Measurements from ENCODE around the gene TMEM82. TPM values are rescaled to one million over a fixed set of nuclear protein-coding genes. Genes with fewer than 3 reads are reported as not detected.
A peak's percentile ranks its signal among the peaks of the same experiment; 100 is the strongest.

TMEM82 gene
- polyA plus RNA-seq, 1 of the 3 experiments (the other 2 are of a cell fraction), result not detected

- Histone ChIP-seq H4K20me1 (ENCODE audit: insufficient read depth) (no peaks in the 10 kb centered on the region), H3K4me1 (ENCODE audit: control insufficient read depth in 1 of 2, insufficient read depth in 2 of 2, low read depth in 1 of 2, low read length in 1 of 2) (peaks cover 0 to 43% of the 10 kb centered on the region in 2 experiments; a peak in 1 of 4 replicates), H3K36me3 (replicated peaks in 1 of 2; ENCODE audit: control insufficient read depth in 1 of 2, insufficient read depth in 2 of 2, low read length in 1 of 2) (peaks cover 0 to 19% of the 10 kb centered on the region in 2 experiments), H3K4me2 (no peak overlapping the region), H3K4me3 (ENCODE audit: low read depth in 2 of 2, low read length in 1 of 2) (no peak overlapping the region), H2AFZ (ENCODE audit: low read depth) (no peak overlapping the region), H3K9ac (no peak overlapping the region), H3F3A (replicated peaks; ENCODE audit: insufficient read depth) (no peaks in the 10 kb centered on the region), H3K9me2 (no peaks in the 10 kb centered on the region), H3K9me3 (no peaks in the 10 kb centered on the region), H3K27ac (ENCODE audit: low read depth in 2 of 2, low read length in 1 of 2) (peak overlapping the region in 1 of 2 experiments; percentile 79; a peak in 2 of 4 replicates), H3K79me2 (ENCODE audit: insufficient read depth) (no peaks in the 10 kb centered on the region), H3K27me3 (ENCODE audit: insufficient read depth) (no peaks in the 10 kb centered on the region)
- WGBS (ENCODE audit: low lambda C conversion rate), result 91% methylated on average over 11 of the region's 20 CpGs
- no peak for DNase-seq
- TF ChIP-seq FOXJ3 (CRISPR knock-in tag; IDR thresholded peaks at IDR 0.05) (no peak), SMC3 (IDR thresholded peaks at IDR 0.05; ENCODE audit: low read depth, low read length) (no peak), FOXM1 (IDR thresholded peaks at IDR 0.05; ENCODE audit: low read depth) (no peak), CTCF (IDR thresholded peaks at IDR 0.05) (no peak), POLR2AphosphoS5 (IDR thresholded peaks at IDR 0.05; ENCODE audit: low read depth, low read length) (no peak), ELF1 (IDR thresholded peaks at IDR 0.05) (no peak), RAD21 (IDR thresholded peaks at IDR 0.05; ENCODE audit: low read length) (no peak), MXI1 (IDR thresholded peaks at IDR 0.05; ENCODE audit: low read depth, low read length) (no peak), JUND (IDR thresholded peaks at IDR 0.05) (no peak)
- ChIA-PET CTCF (interaction anchor here (1.1 to 2.9 kb wide), 4 partner anchors 11 to 142 kb away, joined by 3 to 10 read pairs (median 4); no protein-coding TSS in a partner anchor), POLR2A (interaction anchor here (0.9 to 1.5 kb wide), 3 partner anchors 10 to 20 kb away, joined by 3 to 5 read pairs (median 4); no protein-coding TSS in a partner anchor)
These were observed 4.7 kb upstream of the TMEM82 start for GRCh38 chr1:15737324-15738319.

DNA sequence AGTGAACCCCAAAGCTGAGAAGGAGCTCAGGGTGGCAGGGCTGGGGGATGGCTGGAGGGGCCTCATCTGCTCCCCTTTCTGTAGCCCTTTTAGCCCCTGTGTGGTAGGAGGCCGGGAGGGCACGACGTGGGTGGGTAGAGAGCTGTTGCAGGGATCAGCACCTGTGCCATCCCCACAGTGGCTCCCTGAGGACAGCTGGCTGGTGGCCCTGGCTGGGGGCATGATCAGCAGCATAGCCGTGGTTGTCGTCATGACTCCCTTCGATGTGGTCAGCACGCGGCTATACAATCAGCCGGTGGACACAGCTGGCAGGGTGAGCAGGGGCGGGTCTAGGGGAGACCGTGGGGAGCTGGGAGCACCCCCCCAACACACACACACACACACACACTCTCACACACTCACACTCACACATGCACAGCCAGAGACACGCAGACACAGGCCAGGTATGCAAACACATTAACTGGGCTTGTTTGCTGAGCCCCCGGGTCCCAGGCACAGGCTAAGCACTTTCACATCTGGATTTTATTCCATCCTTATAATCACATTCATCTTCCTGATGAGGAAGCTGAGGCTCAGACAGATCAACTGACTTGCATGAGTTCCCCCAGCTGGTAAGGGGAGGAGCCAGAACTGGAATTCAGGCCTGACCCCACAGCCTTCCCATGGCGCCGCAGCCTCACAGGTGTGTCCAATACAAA lies 3.7 kb upstream of the TMEM82 start:
- H3K79me2 ChIP-seq (ENCODE audit: insufficient read depth), result no peaks in the 10 kb centered on the region
- H3K27me3 ChIP-seq (ENCODE audit: insufficient read depth), result no peaks in the 10 kb centered on the region
- no peaks in the 10 kb centered on the region for H4K20me1 ChIP-seq (ENCODE audit: insufficient read depth)
- no peaks in the 10 kb centered on the region for H3K9me2 ChIP-seq
- no peak overlapping the region for H3K4me2 ChIP-seq
- no peak overlapping the region for H2AFZ ChIP-seq (ENCODE audit: low read depth)
- no peaks in the 10 kb centered on the region for H3K9me3 ChIP-seq
- H3F3A ChIP-seq (replicated peaks; ENCODE audit: insufficient read depth), result no peaks in the 10 kb centered on the region
- H3K27ac ChIP-seq (ENCODE audit: low read depth in 2 of 2, low read length in 1 of 2), result peak overlapping the region in 1 of 2 experiments; percentile 79; a peak in 2 of 4 replicates
- CTCF ChIA-PET, result interaction anchor here (0.9 to 2.9 kb wide), 5 partner anchors 10 to 256 kb away, joined by 3 to 10 read pairs (median 3); no protein-coding TSS in a partner anchor
- WGBS (ENCODE audit: low lambda C conversion rate), result 73% methylated on average over 7 of the region's 15 CpGs
- no peak overlapping the region for H3K4me3 ChIP-seq (ENCODE audit: low read depth in 2 of 2, low read length in 1 of 2)
- H3K36me3 ChIP-seq (replicated peaks in 1 of 2; ENCODE audit: control insufficient read depth in 1 of 2, insufficient read depth in 2 of 2, low read length in 1 of 2), result peaks cover 0 to 10% of the 10 kb centered on the region in 2 experiments
- no peak overlapping the region for H3K9ac ChIP-seq
- peak; percentile 84 for DNase-seq
- POLR2A ChIA-PET, result interaction anchor here (0.7 to 1.5 kb wide), 4 partner anchors 11 to 19 kb away, joined by 3 to 5 read pairs (median 4); no protein-coding TSS in a partner anchor
- TF ChIP-seq TEAD4 (IDR thresholded peaks at IDR 0.05; ENCODE audit: borderline replicate concordance, insufficient read depth), result no peak
- 0 out of 2 replicates have a peak, but pooled peaks have one; percentile 18 for TF ChIP-seq FOXJ3 (CRISPR knock-in tag; IDR thresholded peaks at IDR 0.05)
- TF ChIP-seq EP300 (IDR thresholded peaks at IDR 0.05; ENCODE audit: borderline replicate concordance in 1 of 2, low read depth in 1 of 2, low read length in 1 of 2), result peak in 1 of 2 experiments; percentile 12; a peak in 1 of 4 replicates
- peak; percentile 25; the same call in 1 of the 2 replicates for TF ChIP-seq RCOR1 (IDR thresholded peaks at IDR 0.05; ENCODE audit: low read length)
- TF ChIP-seq, protein P1, sequence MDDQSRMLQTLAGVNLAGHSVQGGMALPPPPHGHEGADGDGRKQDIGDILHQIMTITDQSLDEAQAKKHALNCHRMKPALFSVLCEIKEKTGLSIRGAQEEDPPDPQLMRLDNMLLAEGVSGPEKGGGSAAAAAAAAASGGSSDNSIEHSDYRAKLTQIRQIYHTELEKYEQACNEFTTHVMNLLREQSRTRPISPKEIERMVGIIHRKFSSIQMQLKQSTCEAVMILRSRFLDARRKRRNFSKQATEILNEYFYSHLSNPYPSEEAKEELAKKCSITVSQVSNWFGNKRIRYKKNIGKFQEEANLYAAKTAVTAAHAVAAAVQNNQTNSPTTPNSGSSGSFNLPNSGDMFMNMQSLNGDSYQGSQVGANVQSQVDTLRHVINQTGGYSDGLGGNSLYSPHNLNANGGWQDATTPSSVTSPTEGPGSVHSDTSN (IDR thresholded peaks at IDR 0.05), result no peak
- TF ChIP-seq, protein P2, sequence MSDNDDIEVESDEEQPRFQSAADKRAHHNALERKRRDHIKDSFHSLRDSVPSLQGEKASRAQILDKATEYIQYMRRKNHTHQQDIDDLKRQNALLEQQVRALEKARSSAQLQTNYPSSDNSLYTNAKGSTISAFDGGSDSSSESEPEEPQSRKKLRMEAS (IDR thresholded peaks at IDR 0.05; ENCODE audit: low read depth), result no peak
- TF ChIP-seq EZH2phosphoT487 (IDR thresholded peaks at IDR 0.05; ENCODE audit: borderline replicate concordance, low read depth), result no peak
- TF ChIP-seq TCF12 (IDR thresholded peaks at IDR 0.05), result peak; percentile 10; the same call in 1 of the 2 replicates
- no peak for TF ChIP-seq USF1 (IDR thresholded peaks at IDR 0.05; ENCODE audit: borderline replicate concordance, low read depth)
- 0 out of 2 replicates have a peak, but pooled peaks have one; percentile 30 for TF ChIP-seq MXI1 (IDR thresholded peaks at IDR 0.05; ENCODE audit: low read depth, low read length)
- H3K4me1 ChIP-seq (ENCODE audit: control insufficient read depth in 1 of 2, insufficient read depth in 2 of 2, low read depth in 1 of 2, low read length in 1 of 2), result peaks cover 0 to 43% of the 10 kb centered on the region in 2 experiments; a peak in 1 of 4 replicates

Data from SK-N-SH (cell line).